ENCODE data around the gene KCNN2.
A peak's percentile ranks its signal among the peaks of the same experiment; 100 is the strongest.

Gene KCNN2

GRCh38 chr5:114361724-114362196, at the start of gene KCNN2:
TSS of gene KCNN2 (plus strand) at chr5:114362070. CDS start at chr5:114362140, 70 bp downstream.
- peak; percentile 76 for DNase-seq (ENCODE audit: low spot score)

DNA sequence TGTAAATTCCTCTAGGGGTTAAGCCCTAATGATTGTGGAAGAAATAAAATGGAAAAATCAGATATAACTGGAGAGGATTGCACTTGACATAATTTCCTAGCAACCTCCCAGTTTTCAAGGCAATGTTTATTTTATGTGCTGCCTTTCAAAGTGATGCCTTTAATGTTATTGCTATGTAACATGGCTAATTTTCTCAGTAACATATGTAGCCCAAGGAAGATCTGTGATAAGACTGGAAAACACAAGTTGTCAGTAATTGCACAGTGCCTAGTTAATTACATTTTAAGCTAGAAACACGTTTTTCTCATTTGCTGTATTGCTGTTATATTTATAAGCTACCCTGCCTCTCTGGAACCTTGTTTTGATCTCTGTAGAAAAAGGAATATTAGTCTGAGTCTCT, 49.2 kb upstream of the KCNN2 start:
- DNase-seq (ENCODE audit: low spot score), result no peak

DNA sequence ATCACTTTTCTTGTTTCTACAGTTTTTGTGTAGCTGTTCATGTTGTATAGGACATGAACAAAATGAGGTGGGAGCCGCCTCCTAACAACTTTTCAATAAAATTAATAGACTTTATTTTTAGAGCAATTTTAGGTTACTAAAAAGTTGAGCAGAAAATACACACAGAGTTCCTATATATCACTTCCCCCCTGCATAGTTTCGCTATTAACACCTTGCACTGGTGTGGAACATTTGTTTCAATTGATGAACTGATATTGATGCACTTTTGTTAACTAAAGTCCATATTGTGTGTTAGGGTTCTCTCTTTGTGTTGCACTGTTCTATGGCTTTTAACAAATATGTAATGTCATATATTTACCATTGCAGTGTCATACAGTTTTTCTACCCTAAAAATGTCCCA, 47.8 kb upstream of the KCNN2 start:
- no peak for DNase-seq (ENCODE audit: low spot score)

DNA sequence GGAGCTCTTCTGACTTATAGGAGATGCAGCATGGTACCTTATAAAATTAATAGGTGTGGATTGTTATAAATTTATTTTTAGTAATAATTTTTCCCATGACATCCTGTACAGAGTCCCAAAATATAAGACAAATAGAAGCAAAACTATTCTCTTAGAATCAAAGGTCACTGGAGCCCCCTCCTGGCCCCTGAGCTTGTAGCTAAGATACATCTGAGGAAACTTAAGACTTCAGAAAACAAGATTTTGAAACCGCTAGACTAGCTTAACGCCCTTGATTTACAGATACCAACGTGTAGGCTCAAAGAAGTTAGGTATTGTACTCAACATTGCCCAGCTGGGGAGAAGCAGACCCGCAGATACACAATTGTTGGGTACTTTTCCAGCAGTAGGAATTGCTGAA, 45.7 kb upstream of the KCNN2 start:
- no peak for DNase-seq (ENCODE audit: low spot score)

- no peak for DNase-seq (ENCODE audit: low spot score)
Observed at GRCh38 chr5:114317751-114318150, 44.1 kb upstream of the KCNN2 start.

DNA sequence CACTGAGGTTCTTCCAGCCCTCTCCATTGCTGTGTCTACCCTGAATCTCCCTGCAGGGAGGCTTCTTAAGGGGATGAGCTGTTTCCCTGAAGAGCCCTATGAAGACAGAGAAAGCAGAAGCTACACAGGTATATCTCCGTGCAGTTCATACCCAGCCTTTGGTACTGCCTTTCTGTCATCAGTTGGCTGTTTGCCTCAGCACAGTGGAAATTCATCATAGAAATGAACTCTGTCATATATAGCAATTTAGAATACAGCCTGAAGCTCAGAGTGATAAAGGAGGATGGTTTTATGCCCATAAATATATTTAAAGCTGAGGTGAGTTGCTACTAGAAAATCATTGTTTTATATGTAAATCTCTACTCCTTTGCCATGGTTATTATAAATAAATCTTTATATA, 42.6 kb upstream of the KCNN2 start:
- DNase-seq (ENCODE audit: low spot score), result no peak

DNA sequence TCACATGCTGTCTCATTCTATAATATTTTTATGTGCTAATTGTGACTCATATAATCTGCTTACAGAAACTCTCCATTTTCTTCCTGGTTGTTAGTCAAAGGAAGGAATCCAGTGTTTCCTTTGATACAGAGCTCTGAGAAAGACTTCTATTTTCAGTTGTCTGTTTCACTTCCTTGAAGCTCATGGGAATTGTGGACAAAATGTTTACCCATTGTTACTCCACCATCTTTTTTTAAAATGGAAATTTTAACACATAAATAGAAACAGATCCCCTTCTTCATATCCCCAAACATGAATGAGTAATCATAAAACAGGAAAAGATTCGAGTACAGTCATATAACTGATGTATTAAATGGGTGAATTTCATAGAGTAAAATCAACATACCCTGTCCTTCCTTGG, 42.0 kb upstream of the KCNN2 start:
- no peak for DNase-seq (ENCODE audit: low spot score)

DNA sequence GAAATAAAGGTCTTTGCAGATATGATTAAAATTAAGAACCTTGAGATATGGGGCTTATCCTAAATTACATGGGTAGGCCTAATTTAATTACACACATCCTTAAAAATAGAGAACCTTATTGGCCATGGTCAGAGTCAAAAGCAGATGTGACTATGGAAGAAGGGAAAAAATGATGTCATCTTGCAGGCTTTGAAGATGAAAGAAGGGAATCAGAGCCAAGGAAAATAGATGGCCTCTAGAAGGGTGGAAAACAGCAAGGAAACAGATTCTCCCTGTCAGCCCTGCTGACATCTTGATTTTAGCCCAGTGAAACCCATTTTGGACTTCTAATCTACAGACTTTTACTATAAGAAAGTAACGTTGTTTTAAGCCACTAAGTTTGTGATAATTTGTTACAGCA, 37.6 kb upstream of the KCNN2 start:
- DNase-seq (ENCODE audit: low spot score), result no peak

GRCh38 chr5:114325541-114325940, 36.3 kb upstream of the KCNN2 start:
- no peak for DNase-seq (ENCODE audit: low spot score)

- DNase-seq (ENCODE audit: low spot score), result no peak
Observed at GRCh38 chr5:114327474-114327873, 34.4 kb upstream of the KCNN2 start.

GRCh38 chr5:114327987-114328386, 33.9 kb upstream of the KCNN2 start:
- no peak for DNase-seq (ENCODE audit: low spot score)

- no peak for DNase-seq (ENCODE audit: low spot score)
Observed at GRCh38 chr5:114330916-114331531, 30.8 kb upstream of the KCNN2 start.

DNA sequence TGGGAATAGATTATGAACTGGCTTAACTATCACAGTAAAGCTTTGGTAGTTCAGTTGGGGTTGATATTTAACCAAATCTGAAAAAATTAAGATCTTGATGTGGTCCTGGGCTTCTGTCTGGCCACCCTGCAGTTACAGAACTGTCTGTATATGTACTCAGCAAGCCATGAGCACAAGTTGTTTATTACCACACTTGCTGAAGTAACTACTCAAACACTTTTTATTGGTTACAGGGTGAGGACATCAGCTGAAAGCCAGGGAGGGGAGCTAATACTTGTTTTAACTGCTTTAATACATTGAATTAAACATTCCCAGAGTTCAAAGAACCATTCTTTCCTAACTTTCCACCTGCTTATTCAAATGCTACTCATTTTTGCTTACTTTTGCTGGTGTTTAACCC, 29.4 kb upstream of the KCNN2 start:
- no peak for DNase-seq (ENCODE audit: low spot score)

- DNase-seq (ENCODE audit: low spot score), result no peak
Observed at GRCh38 chr5:114332925-114333324, 28.9 kb upstream of the KCNN2 start.

DNA sequence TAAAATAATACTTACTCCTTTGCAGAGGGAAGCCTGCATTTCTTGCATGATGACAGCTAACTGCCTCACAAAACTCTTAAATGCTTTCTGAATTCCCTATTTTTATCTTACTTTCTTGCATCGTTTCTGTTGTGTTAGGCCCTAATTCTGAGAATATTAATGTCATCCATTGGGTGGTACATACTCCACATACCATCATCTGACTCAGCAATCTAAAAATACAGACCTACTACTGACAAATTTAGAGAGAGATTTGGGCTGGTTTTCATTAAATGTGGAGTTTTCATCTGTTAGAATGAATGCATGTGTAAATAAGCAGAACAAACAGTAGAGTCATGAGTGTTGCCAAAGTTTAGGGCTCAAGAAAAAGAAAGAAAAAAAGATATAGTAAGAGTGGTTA, 26.5 kb upstream of the KCNN2 start:
- DNase-seq (ENCODE audit: low spot score), result no peak

GRCh38 chr5:114339108-114339507, 22.8 kb upstream of the KCNN2 start:
- no peak for DNase-seq (ENCODE audit: low spot score)

GRCh38 chr5:114346181-114346580, 15.7 kb upstream of the KCNN2 start:
- DNase-seq (ENCODE audit: low spot score), result no peak

DNA sequence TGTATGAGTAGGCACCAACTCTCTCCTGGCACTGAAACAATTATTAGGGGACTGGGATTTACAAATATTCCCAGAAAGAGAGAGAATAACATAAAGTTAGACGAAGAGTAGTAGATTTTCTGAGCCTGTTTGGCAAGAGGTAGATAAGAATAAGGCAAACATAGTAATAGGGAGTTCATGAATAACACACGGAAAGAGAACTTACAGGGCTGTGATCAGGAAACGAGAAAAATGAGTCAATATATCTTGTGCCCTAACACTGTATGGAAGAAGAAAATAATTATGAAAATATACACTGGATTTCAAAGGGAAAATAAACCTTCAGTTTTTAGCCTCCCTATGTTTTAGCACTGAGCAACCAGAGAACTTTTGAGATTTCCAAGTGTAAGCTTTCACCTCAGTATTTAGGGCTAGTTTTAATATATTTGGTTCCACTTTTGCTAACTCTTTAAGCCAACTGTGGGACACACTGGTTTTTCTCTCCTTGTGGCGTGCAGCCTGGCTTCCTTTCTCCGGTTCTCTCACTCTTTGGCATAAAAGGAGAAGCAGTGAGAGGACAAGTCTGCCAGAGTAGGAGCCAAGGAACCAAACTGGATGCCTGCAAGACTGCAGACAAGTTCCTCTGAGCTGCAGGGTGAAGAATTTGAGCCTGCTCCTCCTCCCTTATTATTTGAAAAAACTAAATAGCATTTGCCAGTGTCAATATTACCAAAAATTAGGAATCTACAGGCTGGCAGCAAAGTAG, 6.6 kb upstream of the KCNN2 start:
- no peak for DNase-seq (ENCODE audit: low spot score)

DNA sequence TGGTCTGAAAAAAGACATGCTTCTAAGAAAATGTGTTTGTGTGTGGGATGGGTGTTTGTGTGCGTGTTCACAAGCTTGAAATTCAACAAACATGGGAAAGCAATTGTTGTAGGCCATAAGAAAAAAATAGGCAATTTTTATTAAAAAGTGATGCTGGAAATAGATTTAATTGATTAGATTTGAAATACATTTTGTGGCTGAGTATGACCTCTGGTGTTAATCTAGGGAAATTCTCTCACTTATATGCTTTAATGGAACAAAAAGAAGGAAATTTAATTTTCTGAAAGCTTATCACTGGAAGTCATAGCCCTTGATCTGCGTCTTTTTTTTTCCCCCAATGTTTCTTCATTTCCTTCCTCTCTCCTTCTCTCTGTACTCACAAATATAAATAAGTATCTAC, 3.5 kb upstream of the KCNN2 start:
- no peak for DNase-seq (ENCODE audit: low spot score)

DNA sequence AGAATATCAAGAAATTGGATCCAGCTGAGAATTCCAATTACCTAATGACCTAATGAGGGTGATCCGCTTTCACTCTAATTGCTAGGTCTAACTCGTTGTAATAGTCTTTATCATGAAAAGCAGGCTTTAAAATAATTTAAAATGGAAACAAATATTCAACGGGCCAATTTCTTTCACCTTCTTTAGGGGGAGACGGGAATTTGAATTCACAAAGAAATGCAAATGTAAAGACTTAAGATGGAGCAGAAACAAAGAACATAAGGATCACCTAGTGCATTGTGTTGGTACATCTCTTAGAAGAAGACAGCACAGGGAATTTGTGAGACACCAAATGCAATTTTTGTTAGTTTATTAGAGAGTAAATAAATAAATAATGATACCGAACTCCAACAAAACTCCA, 1.5 kb upstream of the KCNN2 start:
- DNase-seq (ENCODE audit: low spot score), result no peak

GRCh38 chr5:114360816-114361723, 800 bp upstream of the KCNN2 start:
- DNase-seq (ENCODE audit: low spot score), result peak; percentile 80

GRCh38 chr5:114362197-114362976, 517 bp downstream of the KCNN2 start:
- DNase-seq (ENCODE audit: low spot score), result no peak

Measured in left forelimb (tissue), 1 donor.